Sciatic nerve (tissue), 2 donors: ENCODE data around the gene HLA-DMA. TPM values are rescaled to one million over a fixed set of nuclear protein-coding genes. Genes with fewer than 3 reads are reported as not detected.
A peak's percentile ranks its signal among the peaks of the same experiment; 100 is the strongest.

Experiments
- ATAC-seq: fragments of 200-7000 bp; cut with Tn5 transposase; one replicate; pipeline ENCODE4 v1.9.1; 2020; ENCODE audit warnings: mild to moderate bottlenecking, moderate library complexity
- DNase-seq: peaks from one replicate; pipeline ENCODE4 v3.0.0-alpha.2; 2020; ENCODE audit warnings: low spot score
- intact Hi-C: fragments of 100-400 bp; cut with DNase I; formaldehyde crosslinking; loops from one replicate; pipeline ENCODE4 v1.14.2; 2022
- total RNA-seq: library from RNA; stranded (reverse); fragmentation: NEBNext Ultra II Directional; extraction: Animal tissue kit (Norgen Biotek cat#: 25700); gene quantifications from one replicate; pipeline ENCODE4 v1.2.1, GENCODE V29; 2021
- donor health status: DM: no; HTN: no; CAD: no.
- donor health status: DM: no; HTN: no; CAD: no.

Gene HLA-DMA
- 70.1 TPM for total RNA-seq

GRCh38 chr6:32952817-32953739 is at the start of gene HLA-DMA:
Gene HLA-DMA, minus strand, starts transcription at chr6:32953097. Its CDS starts 61 bp downstream, at chr6:32953036.
- DNase-seq, result peak; percentile 86
- intact Hi-C loops, result no loop called here
- ATAC-seq, result peak; percentile 98

- no peak for ATAC-seq
- DNase-seq, result no peak
- intact Hi-C loops, result no loop called here
Measured at GRCh38 chr6:33001685-33002084, 48.8 kb upstream of the HLA-DMA start.

- DNase-seq, result no peak
- ATAC-seq, result no peak
- intact Hi-C loops, result no loop called here
Measured at GRCh38 chr6:33000055-33000454, 47.2 kb upstream of the HLA-DMA start.

GRCh38 chr6:32995448-32995847 is 42.6 kb upstream of the HLA-DMA start:
- intact Hi-C loops, result no loop called here
- ATAC-seq (no peak), DNase-seq (no peak)

GRCh38 chr6:32993363-32993973 is 40.6 kb upstream of the HLA-DMA start:
- intact Hi-C loops, result no loop called here
- DNase-seq (no peak), ATAC-seq (no peak)

GRCh38 chr6:32991972-32992371 is 39.1 kb upstream of the HLA-DMA start:
- ATAC-seq (no peak), DNase-seq (no peak)
- intact Hi-C loops, result no loop called here

- DNase-seq, result no peak
- intact Hi-C loops, result loop anchor here (5.0 to 10.0 kb wide), 2 partner anchors 55 to 107 kb away; no protein-coding TSS in a partner anchor
- ATAC-seq, result no peak
Measured at GRCh38 chr6:32989368-32989767, 36.5 kb upstream of the HLA-DMA start.

- ATAC-seq, result peak; percentile 85
- DNase-seq, result peak; percentile 95
- intact Hi-C loops, result loop anchor here (5.0 to 10.0 kb wide), 2 partner anchors 50 to 103 kb away; no protein-coding TSS in a partner anchor
Measured at GRCh38 chr6:32984622-32985389, 31.9 kb upstream of the HLA-DMA start.

- intact Hi-C loops, result loop anchor here (10.0 kb wide), 1 partner anchor 49 kb away; no protein-coding TSS in a partner anchor
- DNase-seq (no peak), ATAC-seq (peak; percentile 8)
Measured at GRCh38 chr6:32983964-32984621, 31.2 kb upstream of the HLA-DMA start.

GRCh38 chr6:32983493-32983848 is 30.6 kb upstream of the HLA-DMA start:
- ATAC-seq (no peak), DNase-seq (no peak)
- intact Hi-C loops, result loop anchor here (10.0 kb wide), 1 partner anchor 49 kb away; no protein-coding TSS in a partner anchor

- intact Hi-C loops, result loop anchor here (10.0 kb wide), 1 partner anchor 48 kb away; no protein-coding TSS in a partner anchor
- no peak for DNase-seq
- ATAC-seq, result no peak
Measured at GRCh38 chr6:32982702-32983492, 30.0 kb upstream of the HLA-DMA start.

- DNase-seq, result no peak
- intact Hi-C loops, result loop anchor here (10.0 kb wide), 1 partner anchor 47 kb away; no protein-coding TSS in a partner anchor
- no peak for ATAC-seq
Measured at GRCh38 chr6:32982084-32982701, 29.3 kb upstream of the HLA-DMA start.

GRCh38 chr6:32980488-32981038 is 27.7 kb upstream of the HLA-DMA start:
- ATAC-seq, result no peak
- no peak for DNase-seq
- intact Hi-C loops, result loop anchor here (10.0 kb wide), 1 partner anchor 46 kb away; no protein-coding TSS in a partner anchor

GRCh38 chr6:32979720-32980487 is 27.0 kb upstream of the HLA-DMA start:
- ATAC-seq, result no peak
- intact Hi-C loops, result loop anchor here (10.0 kb wide), 1 partner anchor 45 kb away; no protein-coding TSS in a partner anchor
- DNase-seq, result no peak

- intact Hi-C loops, result no loop called here
- DNase-seq, result no peak
- ATAC-seq, result no peak
Measured at GRCh38 chr6:32977953-32978324, 25.0 kb upstream of the HLA-DMA start.

GRCh38 chr6:32977272-32977952 is 24.5 kb upstream of the HLA-DMA start:
- DNase-seq, result no peak
- intact Hi-C loops, result no loop called here
- ATAC-seq, result no peak
